SK-N-SH (cell line): ENCODE measurements around the gene TLCD5. TPM values are rescaled to one million over a fixed set of nuclear protein-coding genes. Genes with fewer than 3 reads are reported as not detected.
A peak's percentile ranks its signal among the peaks of the same experiment; 100 is the strongest.

Experiments used
- CTCF ChIA-PET: fragments of 300-600, 350-600 bp; formaldehyde crosslinking; extraction: SDS; loops from one replicate; lab custom pipeline; 2021; lab: Yijun Ruan, JAX
- POLR2A ChIA-PET: fragments of 350-600 bp; sonication (Branson Sonifier 250); formaldehyde crosslinking; extraction: SDS; loops from one replicate; lab custom pipeline; 2020; ENCODE audit warnings: antibody characterized with exemption, inconsistent platforms; lab: Yijun Ruan, JAX
- DNase-seq: peaks from one replicate; pipeline ENCODE4 v3.0.0; 2012
- H2AFZ ChIP-seq: fragments of 200-600 bp; sonication (generic); 2 replicates; pipeline ENCODE4 v1.8.1; 2016; ENCODE audit warnings: antibody characterized with exemption, mild to moderate bottlenecking, low read depth
- H3F3A ChIP-seq: fragments of 200-600 bp; sonication (generic); replicated peaks from 2 replicates; pipeline ENCODE3; 2016; ENCODE audit warnings: antibody characterized with exemption, mild to moderate bottlenecking; ENCODE audit not compliant: insufficient read depth
- H3K27ac ChIP-seq, 2 experiments: fragments of 200-500 bp in 1 of 2; fragments of 200-600 bp in 1 of 2; sonication (Bioruptor generic) in 1 of 2; sonication (generic), shearing (Covaris generic) in 1 of 2; 2 replicates each; pipeline versions ENCODE4 v1.5.1 to v1.6.1; 2014 to 2016; ENCODE audit warnings: low read depth in 2 of 2, inconsistent platforms in 1 of 2, low read length in 1 of 2, mild to moderate bottlenecking in 1 of 2, mixed read lengths in 1 of 2
- H3K27me3 ChIP-seq: fragments of 200-600 bp; sonication (generic), shearing (Covaris generic); 2 replicates; pipeline ENCODE4 v1.6.1; 2016; ENCODE audit warnings: mixed run types; ENCODE audit not compliant: insufficient read depth
- H3K36me3 ChIP-seq, 2 experiments: fragments of 200-500 bp in 1 of 2; fragments of 200-600 bp in 1 of 2; sonication (Bioruptor generic) in 1 of 2; sonication (generic) in 1 of 2; replicated peaks in 1 of 2; 2 replicates each; pipeline versions ENCODE3 to v1.5.1; 2014 to 2016; ENCODE audit warnings: low read length in 1 of 2, mild to moderate bottlenecking in 1 of 2; ENCODE audit not compliant: insufficient read depth in 2 of 2, control insufficient read depth in 1 of 2
- H3K4me1 ChIP-seq, 2 experiments: fragments of 200-500 bp in 1 of 2; fragments of 200-600 bp in 1 of 2; sonication (Bioruptor generic) in 1 of 2; sonication (generic), shearing (Covaris generic) in 1 of 2; 2 replicates each; pipeline versions ENCODE4 v1.5.1 to v1.6.1; 2014 to 2016; ENCODE audit warnings: low read depth in 1 of 2, low read length in 1 of 2, mixed run types in 1 of 2; ENCODE audit not compliant: insufficient read depth in 2 of 2, control insufficient read depth in 1 of 2
- H3K4me2 ChIP-seq: fragments of 200-600 bp; sonication (generic), shearing (Covaris generic); 2 replicates; pipeline ENCODE4 v1.6.1; 2017; ENCODE audit warnings: mixed run types
- H3K4me3 ChIP-seq, 2 experiments: fragments of 200-500 bp in 1 of 2; fragments of 200-600 bp in 1 of 2; sonication (Bioruptor generic) in 1 of 2; sonication (generic), shearing (Covaris generic) in 1 of 2; 2 replicates each; pipeline versions ENCODE4 v1.5.1 to v1.8.1; 2014 to 2016; ENCODE audit warnings: low read depth in 2 of 2, inconsistent platforms in 1 of 2, low read length in 1 of 2, mild to moderate bottlenecking in 1 of 2, mixed read lengths in 1 of 2, moderate library complexity in 1 of 2
- H3K79me2 ChIP-seq: fragments of 200-600 bp; sonication (generic); 2 replicates; pipeline ENCODE4 v1.8.1; 2017; ENCODE audit warnings: mild to moderate bottlenecking; ENCODE audit not compliant: insufficient read depth
- H3K9ac ChIP-seq: fragments of 200-600 bp; sonication (generic); 2 replicates; pipeline ENCODE4 v1.6.1; 2017; ENCODE audit warnings: mixed run types
- H3K9me2 ChIP-seq: fragments of 200-600 bp; sonication (generic); 2 replicates; pipeline ENCODE4 v1.6.1; 2017; ENCODE audit warnings: mixed run types
- H3K9me3 ChIP-seq: fragments of 200-600 bp; sonication (generic); 2 replicates; pipeline ENCODE4 v1.6.1; 2017; ENCODE audit warnings: mixed run types, mild to moderate bottlenecking, moderate library complexity
- H4K20me1 ChIP-seq: fragments of 200-600 bp; sonication (generic); 2 replicates; pipeline ENCODE4 v1.6.1; 2017; ENCODE audit warnings: mild to moderate bottlenecking, mixed run types; ENCODE audit not compliant: insufficient read depth
- CHD2 ChIP-seq: fragments of 150-350 bp; IDR thresholded peaks from 2 replicates; pipeline ENCODE4 v1.6.1; 2018; ENCODE audit warnings: low read length; ENCODE audit not compliant: partially characterized antibody
- ELF1 ChIP-seq: IDR thresholded peaks from 2 replicates; pipeline ENCODE4 v1.4.0; 2012
- EP300 ChIP-seq, 2 experiments: IDR thresholded peaks; 2 replicates each; pipeline versions ENCODE4 v1.4.0 to v1.6.1; 2012; ENCODE audit warnings: borderline replicate concordance in 1 of 2, low read depth in 1 of 2, low read length in 1 of 2
- FOSL2 ChIP-seq: IDR thresholded peaks from 2 replicates; pipeline ENCODE4 v1.4.0; 2012; ENCODE audit warnings: low read depth, mild to moderate bottlenecking, moderate library complexity, borderline replicate concordance
- GABPA ChIP-seq: IDR thresholded peaks from 2 replicates; pipeline ENCODE4 v1.4.0; 2012; ENCODE audit warnings: low read depth, mild to moderate bottlenecking
- POLR2AphosphoS5 ChIP-seq: IDR thresholded peaks from 2 replicates; pipeline ENCODE4 v1.6.1; 2012; ENCODE audit warnings: low read depth, low read length
- SIN3A ChIP-seq: IDR thresholded peaks from 2 replicates; pipeline ENCODE4 v1.6.1; 2012; ENCODE audit warnings: low read depth, mild to moderate bottlenecking, low read length, moderate library complexity, borderline replicate concordance
- SMC3 ChIP-seq: IDR thresholded peaks from 2 replicates; pipeline ENCODE4 v1.6.1; 2012; ENCODE audit warnings: low read depth, low read length, improper control_type of control experiment
- TAF1 ChIP-seq: IDR thresholded peaks from 2 replicates; pipeline ENCODE4 v1.6.1; 2012; ENCODE audit warnings: low read depth, mild to moderate bottlenecking, low read length, moderate library complexity, borderline replicate concordance
- TEAD4 ChIP-seq: IDR thresholded peaks from 2 replicates; pipeline ENCODE4 v1.4.0; 2012; ENCODE audit warnings: mild to moderate bottlenecking, borderline replicate concordance; ENCODE audit not compliant: insufficient read depth
- WGBS: methylation state at CpG from one replicate; pipeline ENCODE4 v1.1.6; 2017; ENCODE audit warnings: low lambda C conversion rate; 5-methylcytosine and 5-hydroxymethylcytosine counted together
- polyA plus RNA-seq, 3 experiments: library from polyadenylated mRNA; depleted of rRNA; stranded (reverse); fragments of >200 nt; gene quantifications; 2 replicates each; pipeline ENCODE4 v1.2.3, GENCODE V29; 2012
- TF ChIP-seq, protein P1 (sequence below): IDR thresholded peaks from 2 replicates; pipeline ENCODE4 v1.4.0; 2012; ENCODE audit warnings: low read depth
- TF ChIP-seq, protein P2 (sequence below): IDR thresholded peaks from 2 replicates; pipeline ENCODE4; 2012
- TF ChIP-seq, protein P3 (sequence below): fragments of 200-600 bp; sonication (generic); IDR thresholded peaks from 2 replicates; pipeline ENCODE4 v1.6.1; 2017; ENCODE audit warnings: antibody characterized with exemption, mild to moderate bottlenecking, moderate library complexity
- TF ChIP-seq, protein P4 (sequence below): IDR thresholded peaks from 2 replicates; pipeline ENCODE4 v1.6.1; 2012; ENCODE audit warnings: mild to moderate bottlenecking, low read depth, low read length, moderate library complexity

The TLCD5 gene
- polyA plus RNA-seq (2012; rRNA removed): 12.7 and 18.7 TPM in 2 replicates
- polyA plus RNA-seq (2012; cell fraction: cytosol; rRNA removed): 14.6 and 15.1 TPM in 2 replicates
- 23.2 and 40.2 TPM in 2 replicates for polyA plus RNA-seq (2012; cell fraction: nucleus; rRNA removed)

DNA sequence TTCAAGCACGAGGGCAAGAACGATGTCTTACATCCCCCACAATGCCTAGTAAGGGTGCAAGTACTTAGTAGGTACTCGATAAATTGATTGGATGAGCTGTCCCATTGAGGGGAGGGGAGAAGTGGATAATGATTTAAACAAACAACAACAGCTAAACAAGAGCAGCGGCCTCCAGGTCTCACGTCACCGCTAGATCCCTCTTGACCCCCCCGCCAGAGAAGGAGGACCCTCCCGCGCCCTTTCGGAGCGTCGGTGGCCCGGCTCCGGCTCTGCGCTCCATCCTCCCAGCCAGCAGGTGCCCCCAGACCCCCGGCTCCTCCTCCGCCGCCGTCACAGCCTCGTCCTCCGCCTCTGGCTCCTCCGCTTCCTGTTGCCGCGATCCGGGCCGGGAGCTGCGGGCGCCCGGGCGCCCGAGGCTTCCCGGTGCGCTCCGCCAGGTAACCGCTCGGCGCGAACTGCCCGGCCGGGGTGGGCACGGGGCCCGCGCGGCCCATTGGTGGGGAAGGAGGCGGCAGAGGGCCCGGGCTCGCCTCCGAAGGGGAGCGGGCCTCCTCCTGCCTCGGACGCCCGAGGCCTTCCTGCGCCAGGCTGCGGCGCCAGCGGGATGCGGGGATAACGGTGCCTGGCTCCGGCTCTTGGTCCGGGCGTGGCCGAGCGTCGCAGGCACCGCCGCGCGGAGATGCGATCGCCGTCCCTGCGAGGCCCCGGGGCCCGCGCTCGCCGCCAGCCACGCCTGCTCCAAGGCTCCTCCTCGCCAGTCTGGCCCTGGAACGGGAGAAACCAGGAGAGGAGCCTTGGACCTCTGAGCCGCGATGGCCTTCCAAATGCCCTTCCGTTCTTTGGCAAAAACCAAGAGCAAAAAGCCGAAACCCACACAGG is at the start of gene TLCD5:
Gene TLCD5, plus strand, starts transcription at position 368 of the 879 bp plus-strand sequence. CDS start 2,143 bp downstream, outside the sequence.
- Histone ChIP-seq H3K27ac (peak within 1 kb of the TSS; percentile 85 to 88), H3F3A (peaks cover 10% of the 10 kb centered on the region), H2AFZ (peak within 1 kb of the TSS; percentile 82), H3K36me3 (peaks cover 6 to 9% of the 10 kb centered on the region in 2 experiments), H3K9ac (peak within 1 kb of the TSS; percentile 92), H4K20me1 (no peaks in the 10 kb centered on the region), H3K4me3 (peak within 1 kb of the TSS; percentile 78 to 83), H3K79me2 (peaks cover 29% of the 10 kb centered on the region), H3K4me2 (peak within 1 kb of the TSS; percentile 84), H3K9me2 (no peaks in the 10 kb centered on the region), H3K4me1 (peaks cover 9 to 21% of the 10 kb centered on the region in 2 experiments), H3K27me3 (no peaks in the 10 kb centered on the region), H3K9me3 (no peaks in the 10 kb centered on the region)
- ChIA-PET CTCF (interaction anchor here (0.8 to 3.5 kb wide), 4 partner anchors 11 to 79 kb away, joined by 3 to 29 read pairs (median 5); partner anchors contain the start of gene ARHGEF12), POLR2A (interaction anchor here (0.8 kb wide), 1 partner anchor 90 kb away, joined by 3 read pairs; no protein-coding TSS in a partner anchor)
- TF ChIP-seq, protein P1, sequence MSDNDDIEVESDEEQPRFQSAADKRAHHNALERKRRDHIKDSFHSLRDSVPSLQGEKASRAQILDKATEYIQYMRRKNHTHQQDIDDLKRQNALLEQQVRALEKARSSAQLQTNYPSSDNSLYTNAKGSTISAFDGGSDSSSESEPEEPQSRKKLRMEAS: peak; percentile 59
- TF ChIP-seq FOSL2 (no peak), TEAD4 (no peak), CHD2 (peak; percentile 11), POLR2AphosphoS5 (peak; percentile 72), EP300 (IDR thresholded peaks at IDR 0.05; ENCODE audit: borderline replicate concordance in 1 of 2, low read depth in 1 of 2, low read length in 1 of 2) (peak in 1 of 2 experiments; percentile 17; a peak in 1 of 4 replicates), GABPA (peak; percentile 49; the same call in 1 of the 2 replicates), SMC3 (peak; percentile 16; the same call in 1 of the 2 replicates), ELF1 (0 out of 2 replicates have a peak, but pooled peaks have one; percentile 15), SIN3A (peak; percentile 7; the same call in 1 of the 2 replicates), TAF1 (peak; percentile 83)
- TF ChIP-seq, protein P2, sequence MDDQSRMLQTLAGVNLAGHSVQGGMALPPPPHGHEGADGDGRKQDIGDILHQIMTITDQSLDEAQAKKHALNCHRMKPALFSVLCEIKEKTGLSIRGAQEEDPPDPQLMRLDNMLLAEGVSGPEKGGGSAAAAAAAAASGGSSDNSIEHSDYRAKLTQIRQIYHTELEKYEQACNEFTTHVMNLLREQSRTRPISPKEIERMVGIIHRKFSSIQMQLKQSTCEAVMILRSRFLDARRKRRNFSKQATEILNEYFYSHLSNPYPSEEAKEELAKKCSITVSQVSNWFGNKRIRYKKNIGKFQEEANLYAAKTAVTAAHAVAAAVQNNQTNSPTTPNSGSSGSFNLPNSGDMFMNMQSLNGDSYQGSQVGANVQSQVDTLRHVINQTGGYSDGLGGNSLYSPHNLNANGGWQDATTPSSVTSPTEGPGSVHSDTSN: no peak
- TF ChIP-seq, protein P3, sequence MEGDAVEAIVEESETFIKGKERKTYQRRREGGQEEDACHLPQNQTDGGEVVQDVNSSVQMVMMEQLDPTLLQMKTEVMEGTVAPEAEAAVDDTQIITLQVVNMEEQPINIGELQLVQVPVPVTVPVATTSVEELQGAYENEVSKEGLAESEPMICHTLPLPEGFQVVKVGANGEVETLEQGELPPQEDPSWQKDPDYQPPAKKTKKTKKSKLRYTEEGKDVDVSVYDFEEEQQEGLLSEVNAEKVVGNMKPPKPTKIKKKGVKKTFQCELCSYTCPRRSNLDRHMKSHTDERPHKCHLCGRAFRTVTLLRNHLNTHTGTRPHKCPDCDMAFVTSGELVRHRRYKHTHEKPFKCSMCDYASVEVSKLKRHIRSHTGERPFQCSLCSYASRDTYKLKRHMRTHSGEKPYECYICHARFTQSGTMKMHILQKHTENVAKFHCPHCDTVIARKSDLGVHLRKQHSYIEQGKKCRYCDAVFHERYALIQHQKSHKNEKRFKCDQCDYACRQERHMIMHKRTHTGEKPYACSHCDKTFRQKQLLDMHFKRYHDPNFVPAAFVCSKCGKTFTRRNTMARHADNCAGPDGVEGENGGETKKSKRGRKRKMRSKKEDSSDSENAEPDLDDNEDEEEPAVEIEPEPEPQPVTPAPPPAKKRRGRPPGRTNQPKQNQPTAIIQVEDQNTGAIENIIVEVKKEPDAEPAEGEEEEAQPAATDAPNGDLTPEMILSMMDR: peak; percentile 34
- TF ChIP-seq, protein P4, sequence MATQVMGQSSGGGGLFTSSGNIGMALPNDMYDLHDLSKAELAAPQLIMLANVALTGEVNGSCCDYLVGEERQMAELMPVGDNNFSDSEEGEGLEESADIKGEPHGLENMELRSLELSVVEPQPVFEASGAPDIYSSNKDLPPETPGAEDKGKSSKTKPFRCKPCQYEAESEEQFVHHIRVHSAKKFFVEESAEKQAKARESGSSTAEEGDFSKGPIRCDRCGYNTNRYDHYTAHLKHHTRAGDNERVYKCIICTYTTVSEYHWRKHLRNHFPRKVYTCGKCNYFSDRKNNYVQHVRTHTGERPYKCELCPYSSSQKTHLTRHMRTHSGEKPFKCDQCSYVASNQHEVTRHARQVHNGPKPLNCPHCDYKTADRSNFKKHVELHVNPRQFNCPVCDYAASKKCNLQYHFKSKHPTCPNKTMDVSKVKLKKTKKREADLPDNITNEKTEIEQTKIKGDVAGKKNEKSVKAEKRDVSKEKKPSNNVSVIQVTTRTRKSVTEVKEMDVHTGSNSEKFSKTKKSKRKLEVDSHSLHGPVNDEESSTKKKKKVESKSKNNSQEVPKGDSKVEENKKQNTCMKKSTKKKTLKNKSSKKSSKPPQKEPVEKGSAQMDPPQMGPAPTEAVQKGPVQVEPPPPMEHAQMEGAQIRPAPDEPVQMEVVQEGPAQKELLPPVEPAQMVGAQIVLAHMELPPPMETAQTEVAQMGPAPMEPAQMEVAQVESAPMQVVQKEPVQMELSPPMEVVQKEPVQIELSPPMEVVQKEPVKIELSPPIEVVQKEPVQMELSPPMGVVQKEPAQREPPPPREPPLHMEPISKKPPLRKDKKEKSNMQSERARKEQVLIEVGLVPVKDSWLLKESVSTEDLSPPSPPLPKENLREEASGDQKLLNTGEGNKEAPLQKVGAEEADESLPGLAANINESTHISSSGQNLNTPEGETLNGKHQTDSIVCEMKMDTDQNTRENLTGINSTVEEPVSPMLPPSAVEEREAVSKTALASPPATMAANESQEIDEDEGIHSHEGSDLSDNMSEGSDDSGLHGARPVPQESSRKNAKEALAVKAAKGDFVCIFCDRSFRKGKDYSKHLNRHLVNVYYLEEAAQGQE: 0 out of 2 replicates have a peak, but pooled peaks have one; percentile 45
- peak; percentile 93 for DNase-seq
- WGBS: 6% methylated on average over 16 of the region's 84 CpGs
